ENCODE results near the gene MYO10. TPM values are rescaled to one million over a fixed set of nuclear protein-coding genes. Genes with fewer than 3 reads are reported as not detected.
A peak's percentile ranks its signal among the peaks of the same experiment; 100 is the strongest.

The MYO10 gene
- total RNA-seq, 1 donor from 2014 or later: 4.6 TPM

DNA sequence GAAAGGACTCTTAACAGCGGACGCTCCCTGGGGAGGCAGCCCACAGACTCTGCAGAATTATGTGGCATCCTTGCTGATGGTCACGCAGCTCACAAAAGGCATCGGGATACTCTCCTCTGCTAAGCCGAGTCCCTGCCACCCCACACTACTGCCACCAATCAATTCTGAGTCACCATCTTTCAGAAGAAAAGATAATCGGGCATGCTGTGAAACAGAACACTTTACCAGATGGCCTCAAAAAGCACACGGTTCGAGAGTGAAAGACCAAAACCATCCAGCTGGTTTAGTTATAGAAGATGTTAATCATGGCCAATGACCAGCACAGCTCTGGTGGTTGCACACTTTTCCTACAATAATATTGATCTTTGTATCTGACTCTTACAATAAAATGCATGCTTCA, 136.3 kb downstream of the MYO10 start:
- DNase-seq (ENCODE audit: low spot score): no peak
- intact Hi-C loops (cut with DNase I): loop anchor here (10.0 kb wide), 1 partner anchor 315 kb away; no protein-coding TSS in a partner anchor

DNA sequence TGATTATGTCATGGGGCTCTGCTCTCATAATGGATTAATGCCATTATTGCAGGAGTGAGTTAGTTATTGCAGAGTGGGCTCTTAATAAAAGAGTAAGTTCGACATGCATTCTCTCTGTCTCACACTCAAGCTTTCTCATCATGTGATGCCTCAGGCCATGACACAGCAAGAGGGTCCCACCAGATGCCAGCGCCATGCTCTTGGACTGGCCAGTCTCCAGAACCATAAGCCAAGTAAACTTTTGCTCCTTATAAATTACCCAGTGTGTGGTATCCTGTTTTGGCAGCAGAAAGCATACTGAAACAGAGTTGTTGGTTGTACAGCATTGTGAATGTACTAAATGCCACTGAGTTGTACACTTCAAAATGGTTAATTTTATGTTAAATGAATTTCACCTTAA, 138.1 kb downstream of the MYO10 start:
- intact Hi-C loops (cut with DNase I): loop anchor here (10.0 kb wide), 1 partner anchor 313 kb away; no protein-coding TSS in a partner anchor
- DNase-seq (ENCODE audit: low spot score): no peak

- intact Hi-C loops (cut with DNase I): loop anchor here (10.0 kb wide), 1 partner anchor 310 kb away; no protein-coding TSS in a partner anchor
- DNase-seq (ENCODE audit: low spot score): peak; percentile 58
Observed at GRCh38 chr5:16794269-16794913, 141.7 kb downstream of the MYO10 start.

- intact Hi-C loops (cut with DNase I): loop anchor here (10.0 kb wide), 1 partner anchor 308 kb away; no protein-coding TSS in a partner anchor
- no peak for DNase-seq (ENCODE audit: low spot score)
Observed at GRCh38 chr5:16792598-16793275, 143.4 kb downstream of the MYO10 start.

DNA sequence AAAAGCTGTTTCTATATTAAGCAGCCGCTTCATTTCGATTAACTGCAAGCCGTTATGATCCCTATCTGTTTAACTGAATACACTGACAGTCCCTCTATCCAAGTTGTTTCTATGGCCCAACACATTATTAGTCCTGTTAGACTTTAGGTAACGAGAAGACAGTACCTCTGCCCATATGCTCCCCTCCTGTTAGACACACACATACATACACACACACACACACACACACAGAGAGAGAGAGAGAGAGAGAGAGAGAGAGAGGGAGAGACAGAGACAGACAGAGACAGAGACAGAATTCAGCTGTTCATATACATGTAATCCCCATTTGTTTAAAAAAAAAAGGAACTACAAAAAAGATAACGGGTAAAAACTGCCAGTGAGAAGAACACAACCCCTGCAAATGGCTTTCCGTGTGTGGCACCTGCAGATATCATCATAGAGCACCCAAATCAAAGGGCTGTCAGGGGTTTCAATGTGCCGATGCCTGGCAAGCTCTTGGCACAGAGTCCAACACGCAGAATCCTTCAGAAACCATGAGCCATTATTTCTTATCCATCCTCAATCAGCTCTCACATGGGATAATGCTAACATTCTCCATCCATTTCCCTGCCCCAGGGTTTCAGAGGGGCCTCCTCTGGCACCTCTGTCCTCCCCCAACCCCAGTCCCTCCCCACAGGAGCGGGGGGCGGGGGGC, 144.0 kb downstream of the MYO10 start:
- DNase-seq (ENCODE audit: low spot score): no peak
- intact Hi-C loops (cut with DNase I): loop anchor here (2.0 to 10.0 kb wide), 3 partner anchors 307 to 399 kb away; no protein-coding TSS in a partner anchor

GRCh38 chr5:16791036-16791705, 144.9 kb downstream of the MYO10 start:
- intact Hi-C loops (cut with DNase I): loop anchor here (2.0 to 10.0 kb wide), 3 partner anchors 306 to 400 kb away; no protein-coding TSS in a partner anchor
- DNase-seq (ENCODE audit: low spot score): no peak

GRCh38 chr5:16788957-16789356, 147.1 kb downstream of the MYO10 start:
- DNase-seq (ENCODE audit: low spot score): peak; percentile 43
- intact Hi-C loops (cut with DNase I): loop anchor here (5.0 kb wide), 1 partner anchor 148 kb away; the partner anchor contains the start of gene MYO10

- intact Hi-C loops (cut with DNase I): loop anchor here (5.0 kb wide), 1 partner anchor 150 kb away; the partner anchor contains the start of gene MYO10
- DNase-seq (ENCODE audit: low spot score): no peak
Observed at GRCh38 chr5:16787278-16787677, 148.8 kb downstream of the MYO10 start.

DNA sequence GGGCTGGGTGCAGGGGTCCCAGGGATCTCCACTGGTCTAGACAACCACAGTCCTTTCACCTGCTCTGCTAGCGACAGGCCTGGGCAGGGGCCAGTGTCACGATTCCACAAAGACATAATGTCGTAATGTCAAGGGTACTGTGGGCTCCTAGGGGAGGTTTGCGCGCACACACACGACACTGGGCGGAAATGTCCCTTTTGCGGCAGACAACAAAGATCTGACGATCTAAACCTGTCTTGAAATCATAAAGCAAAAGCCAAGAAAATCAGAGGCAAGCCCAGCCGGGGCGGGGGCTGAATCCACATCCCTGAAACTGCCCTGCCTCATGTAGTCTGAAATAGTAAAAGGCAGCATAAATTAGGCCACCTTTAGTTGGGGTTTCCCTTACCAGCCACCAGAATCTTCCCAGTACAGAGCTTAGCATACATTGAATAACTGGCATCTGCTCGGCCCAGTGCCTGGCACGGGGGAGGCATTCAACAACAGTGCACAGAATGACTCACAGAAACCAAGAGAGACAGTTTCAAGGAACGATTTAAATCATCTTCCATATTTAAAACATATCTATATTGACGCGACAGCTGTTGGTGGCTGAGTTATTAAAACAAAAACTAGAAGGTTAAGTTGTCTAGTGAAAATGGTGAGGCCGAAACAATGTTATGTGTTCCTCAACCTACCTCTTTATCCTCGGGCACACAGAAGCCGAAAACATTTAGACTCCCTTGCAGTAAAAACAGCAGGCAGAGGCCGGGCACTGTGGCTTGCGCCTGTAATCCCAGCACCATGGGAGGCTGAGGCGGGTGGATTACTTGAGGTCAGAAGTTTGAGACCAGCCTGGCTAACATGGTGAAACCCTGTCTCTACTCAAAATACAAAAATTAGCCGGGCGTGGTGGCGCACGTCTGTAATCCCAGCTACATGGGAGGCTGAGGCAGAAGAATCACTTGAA, 151.0 kb downstream of the MYO10 start:
- no peak for DNase-seq (ENCODE audit: low spot score)
- intact Hi-C loops (cut with DNase I): loop anchor here (5.0 kb wide), 1 partner anchor 152 kb away; the partner anchor contains the start of gene MYO10

- DNase-seq (ENCODE audit: low spot score): no peak
- intact Hi-C loops (cut with DNase I): no loop called here
Observed at GRCh38 chr5:16784088-16784487, 152.0 kb downstream of the MYO10 start.

- intact Hi-C loops (cut with DNase I): no loop called here
- DNase-seq (ENCODE audit: low spot score): no peak
Observed at GRCh38 chr5:16781828-16782626, 154.1 kb downstream of the MYO10 start.

DNA sequence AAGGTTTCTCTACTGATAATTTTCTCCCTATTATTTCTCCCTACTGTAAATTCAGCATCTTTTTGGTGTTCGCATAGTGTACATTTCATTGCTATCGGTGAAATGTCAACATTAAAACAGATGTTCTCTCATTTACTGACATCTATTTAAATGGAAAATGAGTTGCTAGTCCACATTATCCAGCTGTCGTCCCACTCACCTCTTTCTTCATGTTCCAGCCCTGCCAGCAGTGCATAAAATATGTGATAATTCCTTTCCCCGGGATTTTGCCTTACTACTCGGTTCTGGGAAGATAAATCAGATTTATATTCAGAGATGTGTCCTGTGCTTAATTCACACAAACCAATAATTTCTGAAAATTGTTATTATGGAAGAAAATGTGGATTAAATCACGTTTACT, 155.8 kb downstream of the MYO10 start:
- intact Hi-C loops (cut with DNase I): no loop called here
- no peak for DNase-seq (ENCODE audit: low spot score)

- DNase-seq (ENCODE audit: low spot score): no peak
- intact Hi-C loops (cut with DNase I): no loop called here
Observed at GRCh38 chr5:16777432-16777831, 158.7 kb downstream of the MYO10 start.

DNA sequence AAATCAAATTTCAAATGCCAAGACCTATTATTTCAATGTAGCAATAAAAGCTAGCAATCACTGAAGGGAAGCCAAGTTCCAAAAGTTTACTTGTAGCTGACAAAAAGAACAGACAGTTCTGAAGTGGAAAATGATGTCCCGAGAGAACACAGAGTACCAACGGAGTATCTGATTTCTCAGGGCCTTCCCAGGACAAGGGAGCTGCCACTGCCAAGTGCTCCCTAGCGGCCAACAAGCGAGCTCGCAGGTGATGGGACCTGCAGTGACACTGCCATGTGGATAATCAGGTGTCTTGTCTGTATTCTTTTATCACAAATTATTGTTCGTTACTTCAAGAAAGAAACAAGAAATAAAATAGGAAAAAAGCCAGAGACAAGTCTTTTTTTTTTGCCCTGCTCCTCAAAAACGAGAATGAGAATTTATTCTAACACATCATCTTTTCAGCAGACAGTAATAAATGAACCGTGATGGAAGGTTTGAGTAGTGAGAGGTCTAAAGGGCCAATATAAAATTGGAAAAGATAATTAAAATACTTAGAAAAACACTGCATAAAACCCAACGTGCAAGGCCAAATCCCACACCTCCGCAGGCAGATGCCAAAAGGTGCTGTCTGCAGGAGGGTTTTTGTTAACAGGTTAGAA, 159.4 kb downstream of the MYO10 start:
- no peak for DNase-seq (ENCODE audit: low spot score)
- intact Hi-C loops (cut with DNase I): no loop called here

DNA sequence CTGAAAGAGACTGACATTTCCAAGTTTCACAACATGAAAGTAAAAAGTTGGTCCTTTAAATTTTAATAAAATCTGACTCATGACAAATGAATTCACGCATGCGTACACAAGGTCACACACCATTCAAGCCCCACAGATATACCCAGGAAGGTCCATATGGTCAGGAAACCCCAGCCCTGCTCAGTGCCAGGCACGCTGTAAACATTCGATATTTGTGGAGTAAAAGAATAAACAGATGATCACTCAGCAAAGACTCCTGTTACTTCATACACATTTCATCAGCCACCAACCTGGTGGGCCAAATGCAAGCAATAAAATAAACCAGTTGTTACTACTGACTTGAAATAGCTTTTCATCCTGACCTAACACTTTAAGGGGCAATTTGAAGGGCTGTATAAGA, 161.3 kb downstream of the MYO10 start:
- intact Hi-C loops (cut with DNase I): no loop called here
- DNase-seq (ENCODE audit: low spot score): no peak

DNA sequence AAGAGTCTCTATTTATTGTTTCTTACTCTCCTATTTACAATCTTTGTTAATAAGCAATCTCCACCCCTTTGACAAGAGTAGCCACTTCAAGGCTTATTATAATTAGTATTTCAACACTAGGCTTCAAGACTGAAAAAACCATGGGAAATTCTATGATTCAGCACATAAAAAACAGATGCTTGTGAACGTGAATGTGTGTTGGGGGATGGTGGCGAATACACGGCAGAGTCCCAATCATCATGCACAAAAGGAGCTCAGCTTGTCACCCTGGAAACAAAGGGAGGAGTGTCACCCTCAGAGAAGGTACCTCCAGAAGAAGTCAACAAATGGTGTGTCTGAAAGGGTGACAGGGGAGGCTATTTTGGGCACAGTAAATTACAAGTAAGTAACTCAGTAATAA, 162.1 kb downstream of the MYO10 start:
- intact Hi-C loops (cut with DNase I): no loop called here

GRCh38 chr5:16772556-16772955, 163.5 kb downstream of the MYO10 start:
- intact Hi-C loops (cut with DNase I): no loop called here
- no peak for DNase-seq (ENCODE audit: low spot score)

More for the DNA sequence above, 162.1 kb downstream of the MYO10 start:
- no peak for DNase-seq (ENCODE audit: low spot score)

Measured in cardiac septum (tissue), 1 donor.